ENCODE data around the gene PDGFA.

Gene PDGFA

DNA sequence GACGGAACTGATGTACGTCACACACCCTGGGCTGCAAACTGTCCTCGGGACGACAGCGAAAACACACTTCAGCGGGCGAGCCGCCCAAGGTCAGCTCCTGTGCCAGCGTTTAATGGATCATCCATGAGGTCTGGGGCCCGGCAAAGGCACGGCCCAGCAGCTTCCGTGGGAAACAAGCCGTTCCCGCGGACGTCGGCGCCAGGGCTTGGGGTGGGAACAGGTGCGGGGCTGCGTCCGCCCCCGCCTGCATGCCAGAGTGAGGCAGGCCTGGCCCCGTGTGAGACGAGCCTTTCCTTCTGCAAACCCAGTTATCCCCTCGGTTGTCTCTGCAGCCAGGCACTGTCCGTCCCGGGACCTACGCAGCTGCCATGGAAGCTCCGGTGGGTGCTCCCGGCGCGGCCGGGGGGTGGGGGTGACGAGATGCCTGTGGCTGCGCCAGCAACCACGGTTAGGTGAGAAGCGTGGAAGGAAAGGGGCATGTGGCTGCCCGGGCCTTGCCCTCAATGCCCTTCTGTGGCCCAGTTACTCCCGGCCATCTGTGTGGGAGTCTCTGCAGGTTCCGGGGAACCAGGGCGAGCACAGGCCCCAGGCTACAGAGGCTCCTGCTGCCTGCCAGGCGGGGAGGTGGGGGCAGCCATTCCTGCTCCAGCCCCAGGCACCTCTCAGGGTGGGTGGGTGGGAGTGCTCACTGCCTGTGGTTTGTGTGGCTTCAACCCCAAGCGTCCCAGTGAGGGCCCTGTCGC lies 42.2 kb upstream of the PDGFA start:
- no peak overlapping the region for H3K27ac ChIP-seq
- TF ChIP-seq, protein P1, sequence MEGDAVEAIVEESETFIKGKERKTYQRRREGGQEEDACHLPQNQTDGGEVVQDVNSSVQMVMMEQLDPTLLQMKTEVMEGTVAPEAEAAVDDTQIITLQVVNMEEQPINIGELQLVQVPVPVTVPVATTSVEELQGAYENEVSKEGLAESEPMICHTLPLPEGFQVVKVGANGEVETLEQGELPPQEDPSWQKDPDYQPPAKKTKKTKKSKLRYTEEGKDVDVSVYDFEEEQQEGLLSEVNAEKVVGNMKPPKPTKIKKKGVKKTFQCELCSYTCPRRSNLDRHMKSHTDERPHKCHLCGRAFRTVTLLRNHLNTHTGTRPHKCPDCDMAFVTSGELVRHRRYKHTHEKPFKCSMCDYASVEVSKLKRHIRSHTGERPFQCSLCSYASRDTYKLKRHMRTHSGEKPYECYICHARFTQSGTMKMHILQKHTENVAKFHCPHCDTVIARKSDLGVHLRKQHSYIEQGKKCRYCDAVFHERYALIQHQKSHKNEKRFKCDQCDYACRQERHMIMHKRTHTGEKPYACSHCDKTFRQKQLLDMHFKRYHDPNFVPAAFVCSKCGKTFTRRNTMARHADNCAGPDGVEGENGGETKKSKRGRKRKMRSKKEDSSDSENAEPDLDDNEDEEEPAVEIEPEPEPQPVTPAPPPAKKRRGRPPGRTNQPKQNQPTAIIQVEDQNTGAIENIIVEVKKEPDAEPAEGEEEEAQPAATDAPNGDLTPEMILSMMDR (IDR thresholded peaks at IDR 0.05): no peak
- H3K9me3 ChIP-seq (ENCODE audit: control insufficient read depth, low read length): no peaks in the 10 kb centered on the region
- no peaks in the 10 kb centered on the region for H3K79me2 ChIP-seq
- H3K4me3 ChIP-seq (ENCODE audit: low read depth, low read length): no peak overlapping the region
- no peaks in the 10 kb centered on the region for H3K36me3 ChIP-seq (ENCODE audit: control insufficient read depth, insufficient read depth, low read length)
- H3K27me3 ChIP-seq (ENCODE audit: control insufficient read depth, insufficient read depth, low read length): no peaks in the 10 kb centered on the region
- H3K4me1 ChIP-seq: no peaks in the 10 kb centered on the region
- H3K4me2 ChIP-seq (ENCODE audit: low read length): no peak overlapping the region
- no peak overlapping the region for H2AFZ ChIP-seq
- H3K9ac ChIP-seq: no peak overlapping the region

DNA sequence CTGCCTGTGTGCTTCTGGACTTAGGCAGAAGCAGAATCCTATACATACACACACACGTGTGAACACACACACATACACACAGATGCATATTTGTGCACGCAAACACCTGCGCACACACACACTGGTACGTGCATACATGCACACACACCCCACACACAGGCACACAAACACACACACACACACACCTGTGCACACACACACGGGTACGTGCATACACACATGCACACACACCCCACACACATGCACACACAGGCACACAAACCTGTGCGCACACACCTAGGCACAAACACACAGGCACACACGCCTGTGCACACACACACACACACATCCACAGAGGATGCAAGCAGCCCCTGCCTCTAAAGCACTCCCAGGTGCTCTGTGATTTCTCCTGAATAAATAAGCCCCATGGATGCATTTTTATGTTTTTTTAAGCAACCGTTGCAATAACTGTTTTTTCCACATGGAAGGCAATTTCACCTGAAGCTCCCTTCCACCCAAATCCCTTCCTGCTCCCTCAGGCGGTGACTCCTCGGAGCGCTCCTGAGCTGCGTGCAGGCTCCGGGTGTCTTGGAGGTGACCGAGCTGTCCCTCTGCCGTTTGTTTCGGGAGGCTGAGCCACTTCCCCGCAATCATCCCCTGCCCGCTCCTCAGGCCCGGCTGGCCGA lies 41.5 kb upstream of the PDGFA start:
- Histone ChIP-seq H3K27me3 (ENCODE audit: control insufficient read depth, insufficient read depth, low read length) (no peaks in the 10 kb centered on the region), H3K4me1 (no peaks in the 10 kb centered on the region), H2AFZ (no peak overlapping the region), H3K9ac (no peak overlapping the region), H3K4me2 (ENCODE audit: low read length) (no peak overlapping the region), H3K36me3 (ENCODE audit: control insufficient read depth, insufficient read depth, low read length) (no peaks in the 10 kb centered on the region), H3K4me3 (ENCODE audit: low read depth, low read length) (no peak overlapping the region), H3K9me3 (ENCODE audit: control insufficient read depth, low read length) (no peaks in the 10 kb centered on the region), H3K27ac (no peak overlapping the region), H3K79me2 (no peaks in the 10 kb centered on the region)
- TF ChIP-seq, protein P1 (IDR thresholded peaks at IDR 0.05): no peak

DNA sequence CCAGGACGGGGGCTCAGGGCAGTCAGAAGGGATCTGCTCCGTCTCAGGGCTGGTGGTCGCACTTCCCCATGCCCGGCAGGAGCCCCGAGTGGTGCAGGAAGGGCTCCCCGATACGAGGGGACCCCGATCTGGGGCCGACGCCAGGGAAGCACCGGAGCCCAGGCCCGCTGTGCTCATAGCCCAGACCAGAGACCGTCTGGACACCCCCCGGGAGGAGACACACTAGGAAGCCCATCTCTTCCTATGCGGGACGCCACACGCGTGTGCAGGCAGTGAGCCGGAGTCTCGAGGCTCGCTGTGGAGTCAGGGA lies 39.7 kb upstream of the PDGFA start:
- H3K4me1 ChIP-seq: no peaks in the 10 kb centered on the region
- no peak overlapping the region for H3K9ac ChIP-seq
- H2AFZ ChIP-seq: no peak overlapping the region
- no peak overlapping the region for H3K4me3 ChIP-seq (ENCODE audit: low read depth, low read length)
- no peaks in the 10 kb centered on the region for H3K79me2 ChIP-seq
- H3K27me3 ChIP-seq (ENCODE audit: control insufficient read depth, insufficient read depth, low read length): no peaks in the 10 kb centered on the region
- H3K9me3 ChIP-seq (ENCODE audit: control insufficient read depth, low read length): no peaks in the 10 kb centered on the region
- no peak overlapping the region for H3K27ac ChIP-seq
- no peak overlapping the region for H3K4me2 ChIP-seq (ENCODE audit: low read length)
- H3K36me3 ChIP-seq (ENCODE audit: control insufficient read depth, insufficient read depth, low read length): no peaks in the 10 kb centered on the region
- TF ChIP-seq, protein P1 (IDR thresholded peaks at IDR 0.05): no peak

DNA sequence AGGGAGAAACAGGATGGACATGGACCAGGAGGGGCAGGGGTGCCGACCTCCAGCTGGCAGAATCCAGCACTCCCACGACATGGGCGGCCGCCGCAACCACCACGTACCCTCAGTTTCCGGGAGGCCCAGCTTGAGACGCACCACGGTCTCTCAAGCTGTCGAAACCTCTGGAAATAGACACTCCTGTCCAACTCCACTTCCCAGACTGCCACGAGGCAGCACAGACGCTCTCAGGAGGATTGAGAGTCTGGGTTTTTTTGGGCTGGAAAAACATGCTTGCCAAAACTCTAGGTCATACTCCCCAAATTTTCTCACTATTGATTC lies 37.9 kb upstream of the PDGFA start:
- Histone ChIP-seq H3K4me3 (ENCODE audit: low read depth, low read length) (no peak overlapping the region), H2AFZ (no peak overlapping the region), H3K36me3 (ENCODE audit: control insufficient read depth, insufficient read depth, low read length) (no peaks in the 10 kb centered on the region), H3K27ac (no peak overlapping the region), H3K4me2 (ENCODE audit: low read length) (no peak overlapping the region), H3K4me1 (no peaks in the 10 kb centered on the region), H3K27me3 (ENCODE audit: control insufficient read depth, insufficient read depth, low read length) (no peaks in the 10 kb centered on the region), H3K9me3 (ENCODE audit: control insufficient read depth, low read length) (no peaks in the 10 kb centered on the region), H3K9ac (no peak overlapping the region), H3K79me2 (no peaks in the 10 kb centered on the region)
- TF ChIP-seq, protein P1 (IDR thresholded peaks at IDR 0.05): no peak
